ENCODE measurements around the gene GPR141.

DNA sequence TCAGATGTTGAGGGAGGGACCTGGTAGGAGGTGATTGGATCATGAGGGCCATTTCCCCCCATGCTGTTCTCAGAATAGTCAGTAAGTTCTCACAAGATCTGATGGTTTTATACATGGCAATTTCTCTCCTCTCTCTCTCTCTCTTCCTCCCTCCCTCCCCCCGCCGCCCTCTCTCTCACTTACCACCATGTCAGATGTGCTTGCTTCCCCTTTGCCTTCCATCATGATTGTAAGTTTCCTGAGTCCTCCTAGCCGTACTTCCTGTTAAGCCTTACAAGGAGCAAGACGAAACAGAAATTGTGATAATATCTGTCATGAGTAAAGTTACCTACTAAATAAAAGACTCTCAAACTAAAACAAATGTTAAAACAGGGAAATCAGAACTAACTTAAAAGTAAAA, 19.9 kb upstream of the GPR141 start:
- TF ChIP-seq, protein P1, sequence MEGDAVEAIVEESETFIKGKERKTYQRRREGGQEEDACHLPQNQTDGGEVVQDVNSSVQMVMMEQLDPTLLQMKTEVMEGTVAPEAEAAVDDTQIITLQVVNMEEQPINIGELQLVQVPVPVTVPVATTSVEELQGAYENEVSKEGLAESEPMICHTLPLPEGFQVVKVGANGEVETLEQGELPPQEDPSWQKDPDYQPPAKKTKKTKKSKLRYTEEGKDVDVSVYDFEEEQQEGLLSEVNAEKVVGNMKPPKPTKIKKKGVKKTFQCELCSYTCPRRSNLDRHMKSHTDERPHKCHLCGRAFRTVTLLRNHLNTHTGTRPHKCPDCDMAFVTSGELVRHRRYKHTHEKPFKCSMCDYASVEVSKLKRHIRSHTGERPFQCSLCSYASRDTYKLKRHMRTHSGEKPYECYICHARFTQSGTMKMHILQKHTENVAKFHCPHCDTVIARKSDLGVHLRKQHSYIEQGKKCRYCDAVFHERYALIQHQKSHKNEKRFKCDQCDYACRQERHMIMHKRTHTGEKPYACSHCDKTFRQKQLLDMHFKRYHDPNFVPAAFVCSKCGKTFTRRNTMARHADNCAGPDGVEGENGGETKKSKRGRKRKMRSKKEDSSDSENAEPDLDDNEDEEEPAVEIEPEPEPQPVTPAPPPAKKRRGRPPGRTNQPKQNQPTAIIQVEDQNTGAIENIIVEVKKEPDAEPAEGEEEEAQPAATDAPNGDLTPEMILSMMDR (IDR thresholded peaks at IDR 0.05): no peak
- TF ChIP-seq NFE2L2 (conservative IDR thresholded peaks at IDR 0.05; ENCODE audit: low read length) (no peak), RAD21 (conservative IDR thresholded peaks at IDR 0.05 in 1 of 2, IDR thresholded peaks at IDR 0.05 in 1 of 2) (no peak), POLR2A (IDR thresholded peaks at IDR 0.05; ENCODE audit: low read length) (no peak)
